Testis (tissue), 3 donors: ENCODE measurements around the gene PIP5K1C. TPM values are rescaled to one million over a fixed set of nuclear protein-coding genes. Genes with fewer than 3 reads are reported as not detected.
A peak's percentile ranks its signal among the peaks of the same experiment; 100 is the strongest.
"Not testable (repeated sequence)": the region's sequence is repeated elsewhere in the genome, so short reads cannot be mapped to it uniquely, and the experiment has no call there.

Experiments
- DNase-seq: peaks from one replicate; pipeline ENCODE4 v3.0.0-alpha.2; 2019
- H3K27ac ChIP-seq, 2 donors: fragments of 200-600 bp; sonication (generic); one replicate each; pipeline ENCODE4 v1.5.1; 2019
- H3K27me3 ChIP-seq: fragments of 200-600 bp; sonication (generic); one replicate; pipeline ENCODE4 v1.5.1; 2019
- H3K36me3 ChIP-seq: fragments of 200-600 bp; sonication (generic); one replicate; pipeline ENCODE4 v1.5.1; 2017; ENCODE audit warnings: low read depth; ENCODE audit errors: missing control alignments
- H3K4me1 ChIP-seq: fragments of 200-600 bp; sonication (generic); one replicate; pipeline ENCODE4 v1.5.1; 2019
- H3K4me3 ChIP-seq, 2 donors: fragments of 200-600 bp; sonication (generic); one replicate each; pipeline ENCODE4 v1.5.1; 2017 to 2019
- H3K9me3 ChIP-seq: fragments of 200-600 bp; sonication (generic); one replicate; pipeline ENCODE4 v1.5.1; 2017
- CTCF ChIP-seq, 3 experiments: fragments of 450-650 bp in 2 of 3; fragments of 200-600 bp in 1 of 3; sonication (generic) in 1 of 3; IDR thresholded peaks; one replicate each; pipeline ENCODE4 v1.5.1; 2016 to 2019; ENCODE audit warnings: antibody characterized with exemption in 3 of 3, mild to moderate bottlenecking in 2 of 3, moderate library complexity in 1 of 3
- POLR2A ChIP-seq: fragments of 450-650 bp; IDR thresholded peaks from one replicate; pipeline ENCODE4 v1.6.1; 2017; ENCODE audit warnings: antibody characterized with exemption, mild to moderate bottlenecking, moderate library complexity
- WGBS, 2 donors: methylation state at CpG; one replicate each; pipeline ENCODE4 v1.1.5; 2018; 5-methylcytosine and 5-hydroxymethylcytosine counted together
- intact Hi-C: fragments of 100-400 bp; cut with DNase I; formaldehyde crosslinking; loops from one replicate; pipeline ENCODE4 v1.15.1; 2023; ENCODE audit warnings: low total_unique reads
- polyA plus RNA-seq: library from polyadenylated mRNA; stranded (reverse); fragments of 350-450 nt; fragmentation: Illumina TruSeq; extraction: RNeasy Lipid Tissue Mini Kit (QIAGEN cat#74804); gene quantifications from one replicate; pipeline ENCODE4 v1.2.3, GENCODE V29; 2014; ENCODE audit warnings: low read depth, low replicate concordance; ENCODE audit not compliant: insufficient read depth
- total RNA-seq, 2 donors: library from RNA; depleted of rRNA; stranded (reverse); fragments of >200 nt; gene quantifications; one replicate each; pipeline ENCODE4 v1.2.3, GENCODE V29; 2016

PIP5K1C gene
- total and polyA plus RNA-seq, 3 donors from 2014 or later: 80.2 to 99.1 (median 87.0) TPM

DNA sequence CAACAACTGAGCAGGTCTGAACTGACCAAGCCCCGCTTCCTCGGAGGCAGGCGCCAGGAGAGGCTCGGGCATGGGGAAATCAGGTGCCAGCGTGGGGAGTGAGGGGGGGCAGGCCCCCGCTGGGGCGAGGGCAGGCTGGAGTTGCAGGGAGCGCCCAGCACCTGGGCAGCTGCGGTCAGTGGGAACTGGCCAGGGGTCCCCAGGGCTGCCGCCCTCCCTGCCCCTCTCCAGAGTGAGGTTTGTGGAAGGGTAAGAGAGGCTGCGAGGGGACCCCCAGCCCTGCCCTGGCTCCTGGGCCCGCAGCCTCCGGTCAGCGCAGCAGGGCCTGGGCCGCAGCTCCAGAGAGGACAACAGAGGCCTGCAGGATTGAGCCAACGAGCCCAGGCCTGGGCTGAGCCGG lies 32.5 kb downstream of the PIP5K1C start:
- WGBS, 2 donors: 82 to 83% methylated on average over 4 to 11 of the region's 17 CpGs
- Histone ChIP-seq H3K9me3 (no peaks in the 10 kb centered on the region), H3K27me3 (no peaks in the 10 kb centered on the region), H3K4me3 (no peak overlapping the region), H3K27ac (peak overlapping the region in 1 of 2 donors; percentile 97), H3K4me1 (peaks cover 39% of the 10 kb centered on the region), H3K36me3 (no peaks in the 10 kb centered on the region)
- TF ChIP-seq CTCF (IDR thresholded peaks at IDR 0.05) (no peak), POLR2A (no peak)
- DNase-seq: no peak
- intact Hi-C loops: no loop called here

DNA sequence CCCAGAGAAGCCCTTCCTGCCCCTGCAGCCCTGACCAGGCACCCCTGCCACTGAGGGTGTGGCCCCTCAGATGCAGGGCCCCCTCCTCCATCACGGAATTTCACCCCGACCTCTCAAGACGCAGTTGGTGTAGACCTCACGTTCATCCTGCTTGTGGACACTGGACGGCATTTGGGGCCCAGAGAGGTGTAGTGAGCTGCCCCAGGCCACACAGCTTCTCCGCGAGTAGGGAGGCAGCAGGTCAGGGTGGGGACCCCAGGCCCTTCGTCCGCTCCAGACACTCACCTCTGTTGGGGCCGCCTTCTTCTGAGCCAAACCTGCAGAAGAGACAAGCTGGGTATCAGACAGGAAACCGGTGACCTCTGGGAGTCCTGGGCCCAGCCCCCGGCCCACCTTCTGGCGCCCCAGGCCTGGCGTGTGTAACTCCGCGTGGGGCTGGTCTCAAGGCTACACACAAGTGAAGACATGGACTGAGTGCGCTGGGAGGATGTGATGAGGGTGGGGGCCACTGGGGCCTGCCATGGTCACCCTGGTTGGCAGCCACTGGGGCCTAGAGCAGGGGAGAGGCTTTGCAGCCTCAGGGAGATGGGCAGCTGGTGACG lies 33.1 kb downstream of the PIP5K1C start:
- 84 to 96% methylated on average over 18 of the region's 18 CpGs for WGBS, 2 donors
- Histone ChIP-seq H3K27me3 (no peaks in the 10 kb centered on the region), H3K27ac (no peak overlapping the region), H3K9me3 (no peaks in the 10 kb centered on the region), H3K4me1 (peaks cover 36% of the 10 kb centered on the region), H3K4me3 (no peak overlapping the region), H3K36me3 (no peaks in the 10 kb centered on the region)
- TF ChIP-seq CTCF (IDR thresholded peaks at IDR 0.05): no peak
- no peak for TF ChIP-seq POLR2A
- intact Hi-C loops: no loop called here
- DNase-seq: no peak

- H3K36me3 ChIP-seq, H3K27me3 ChIP-seq, intact Hi-C loops, H3K4me3 ChIP-seq, DNase-seq, H3K27ac ChIP-seq, H3K9me3 ChIP-seq: not testable (repeated sequence)
- H3K4me1 ChIP-seq: peaks cover 31% of the 10 kb centered on the region
- 91 to 94% methylated on average over 13 to 14 of the region's 14 CpGs for WGBS, 2 donors
Measured at GRCh38 chr19:3666545-3666856, 33.8 kb downstream of the PIP5K1C start.

DNA sequence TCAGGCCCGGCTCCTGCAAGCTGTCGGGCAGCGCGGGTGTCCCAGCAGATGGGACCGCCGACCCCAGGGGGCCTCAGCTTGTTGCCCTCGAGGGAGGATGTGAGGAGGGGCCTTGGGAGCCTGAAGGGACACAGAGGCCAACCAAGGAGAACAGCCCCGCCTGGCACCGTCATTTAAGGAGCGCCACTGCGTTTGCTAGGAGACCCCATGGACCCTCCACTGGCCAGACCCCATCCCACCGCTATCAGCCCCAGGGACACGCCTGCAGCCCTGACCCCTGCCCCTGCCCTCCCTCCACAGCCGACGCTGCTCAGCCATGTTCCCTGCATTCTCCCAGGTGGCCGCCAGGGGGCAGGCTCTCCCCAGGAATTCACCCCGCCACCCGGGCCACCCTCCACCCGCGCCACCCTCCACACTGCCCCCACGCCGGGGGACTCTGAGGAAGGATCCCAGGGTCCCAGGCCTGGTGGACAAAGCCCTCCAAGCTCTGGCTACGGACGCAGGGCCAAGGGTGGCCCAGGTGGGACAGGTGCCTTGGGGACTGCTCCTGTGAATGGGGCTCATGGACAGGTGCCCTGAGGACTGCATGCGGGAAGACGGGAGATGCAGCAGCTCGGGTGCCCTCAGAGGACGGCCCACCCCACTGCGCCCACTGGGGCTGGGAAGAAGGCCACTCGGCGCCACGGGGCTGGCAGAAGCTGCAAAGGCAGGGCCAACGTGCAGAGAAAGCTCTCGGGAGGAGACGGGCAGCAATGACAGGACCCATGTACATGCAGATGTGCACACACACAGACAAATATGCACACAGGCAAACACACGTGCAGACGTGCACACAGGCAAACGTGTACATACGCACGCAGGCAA lies 34.4 kb downstream of the PIP5K1C start:
- H3K4me1 ChIP-seq: peaks cover 25% of the 10 kb centered on the region

More for the DNA sequence above, 34.4 kb downstream of the PIP5K1C start:
- Histone ChIP-seq H3K36me3 (no peaks in the 10 kb centered on the region), H3K4me3 (no peak overlapping the region), H3K9me3 (no peaks in the 10 kb centered on the region), H3K27me3 (no peaks in the 10 kb centered on the region), H3K27ac (no peak overlapping the region)
- peak; percentile 66 for DNase-seq
- TF ChIP-seq POLR2A (no peak), CTCF (IDR thresholded peaks at IDR 0.05) (peak; percentile 92 to 97 (median 95))
- intact Hi-C loops: no loop called here
- 47 to 68% methylated on average over 22 to 40 of the region's 40 CpGs for WGBS, 2 donors
